Measurements from ENCODE around the gene LGMN.

DNA sequence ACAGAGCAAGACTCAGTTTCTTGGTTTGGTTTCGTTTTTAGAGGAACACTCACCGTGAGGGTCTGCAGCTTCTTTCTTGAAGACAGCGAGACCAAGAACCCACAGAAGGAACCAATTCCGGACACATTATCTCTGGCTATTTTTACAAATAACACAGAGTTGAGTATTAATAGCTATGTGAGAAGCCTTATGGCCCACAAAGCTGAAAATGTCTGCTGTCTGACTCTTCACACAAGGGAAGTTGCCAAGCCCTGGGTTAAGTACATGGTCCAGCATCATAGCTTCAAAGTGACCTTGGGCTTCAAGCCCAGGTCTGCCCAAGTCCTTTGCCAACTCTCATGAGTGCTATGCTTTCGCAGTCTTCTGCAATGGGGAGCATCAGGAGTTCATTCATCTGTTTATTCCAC is 2.6 kb upstream of the LGMN start:
- no peak for TF ChIP-seq EZH2 (IDR thresholded peaks at IDR 0.05; ENCODE audit: borderline replicate concordance, insufficient read depth, low read depth, low read length, poor library complexity, severe bottlenecking)
- TF ChIP-seq, protein P1, sequence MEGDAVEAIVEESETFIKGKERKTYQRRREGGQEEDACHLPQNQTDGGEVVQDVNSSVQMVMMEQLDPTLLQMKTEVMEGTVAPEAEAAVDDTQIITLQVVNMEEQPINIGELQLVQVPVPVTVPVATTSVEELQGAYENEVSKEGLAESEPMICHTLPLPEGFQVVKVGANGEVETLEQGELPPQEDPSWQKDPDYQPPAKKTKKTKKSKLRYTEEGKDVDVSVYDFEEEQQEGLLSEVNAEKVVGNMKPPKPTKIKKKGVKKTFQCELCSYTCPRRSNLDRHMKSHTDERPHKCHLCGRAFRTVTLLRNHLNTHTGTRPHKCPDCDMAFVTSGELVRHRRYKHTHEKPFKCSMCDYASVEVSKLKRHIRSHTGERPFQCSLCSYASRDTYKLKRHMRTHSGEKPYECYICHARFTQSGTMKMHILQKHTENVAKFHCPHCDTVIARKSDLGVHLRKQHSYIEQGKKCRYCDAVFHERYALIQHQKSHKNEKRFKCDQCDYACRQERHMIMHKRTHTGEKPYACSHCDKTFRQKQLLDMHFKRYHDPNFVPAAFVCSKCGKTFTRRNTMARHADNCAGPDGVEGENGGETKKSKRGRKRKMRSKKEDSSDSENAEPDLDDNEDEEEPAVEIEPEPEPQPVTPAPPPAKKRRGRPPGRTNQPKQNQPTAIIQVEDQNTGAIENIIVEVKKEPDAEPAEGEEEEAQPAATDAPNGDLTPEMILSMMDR (IDR thresholded peaks at IDR 0.05), result no peak

All from B cell (primary cell).